Ovary (tissue), 9 donors: ENCODE data around the gene DAB1. TPM values are rescaled to one million over a fixed set of nuclear protein-coding genes. Genes with fewer than 3 reads are reported as not detected.

Source experiments
- DNase-seq, 5 donors: peaks; one replicate each; pipeline ENCODE4 v3.0.0-alpha.2; 2019 to 2020
- H3K27ac ChIP-seq, 2 donors: fragments of 200-600 bp; one replicate each; pipeline versions ENCODE4 v1.5.1 to v1.8.0; 2019 to 2022
- H3K27me3 ChIP-seq: fragments of 200-600 bp; one replicate; pipeline ENCODE4 v1.8.0; 2022
- H3K36me3 ChIP-seq: fragments of 200-600 bp; sonication (generic); one replicate; pipeline ENCODE4 v1.5.1; 2019
- H3K4me1 ChIP-seq: one replicate; pipeline ENCODE4 v1.8.1; 2013; ENCODE audit warnings: mild to moderate bottlenecking, moderate library complexity; ENCODE audit not compliant: insufficient read depth
- H3K4me3 ChIP-seq: fragments of 200-600 bp; sonication (generic); one replicate; pipeline ENCODE4 v1.5.1; 2017
- H3K9me3 ChIP-seq, 2 donors: fragments of 200-600 bp in 1 of 2; sonication (generic) in 1 of 2; one replicate each; pipeline versions ENCODE4 v1.5.1 to v1.8.1; 2013 to 2019; ENCODE audit warnings: mild to moderate bottlenecking in 1 of 2, moderate library complexity in 1 of 2
- CTCF ChIP-seq, 3 donors: fragments of 450-650 bp in 2 of 3; fragments of 200-600 bp in 1 of 3; IDR thresholded peaks; one replicate each; pipeline versions ENCODE4 v1.5.1 to v1.8.0; 2016 to 2022; ENCODE audit warnings: antibody characterized with exemption in 3 of 3, mild to moderate bottlenecking in 1 of 3
- EP300 ChIP-seq: sonication (generic); formaldehyde crosslinking; IDR thresholded peaks from one replicate; pipeline ENCODE4 v1.6.1; 2017; ENCODE audit warnings: antibody characterized with exemption
- POLR2A ChIP-seq: fragments of 450-650 bp; IDR thresholded peaks from one replicate; pipeline ENCODE4 v1.6.1; 2017; ENCODE audit warnings: antibody characterized with exemption, mild to moderate bottlenecking, moderate library complexity
- WGBS, 3 donors: extraction: QIAGEN DNeasy Blood & Tissue Kit in 1 of 3; methylation state at CpG; one replicate each; pipeline versions ENCODE4 v1.1.5 to v1.1.7; 2013 to 2017; 5-methylcytosine and 5-hydroxymethylcytosine counted together
- intact Hi-C, 4 donors: fragments of 100-400 bp; cut with DNase I; formaldehyde crosslinking; loops; one replicate each; pipeline versions ENCODE4 v1.11.0 to v1.15.1; 2022 to 2023
- polyA plus RNA-seq, 2 donors: library from polyadenylated mRNA; stranded (reverse); fragments of 200-250 nt in 1 of 2; fragments of 350-450 nt in 1 of 2; fragmentation: Illumina TruSeq in 1 of 2; extraction: RNeasy Lipid Tissue Mini Kit (QIAGEN cat#74804) in 1 of 2; gene quantifications; one replicate each; pipeline ENCODE4 v1.2.3, GENCODE V29; 2013 to 2014
- total RNA-seq, 7 donors: library from RNA; depleted of rRNA in 2 of 7; stranded (reverse); fragments of >200 nt in 2 of 7; fragmentation: NEBNext Ultra II Directional in 3 of 7; extraction: Animal tissue kit (Norgen Biotek cat#: 25700) in 3 of 7; gene quantifications; one replicate each; pipeline versions ENCODE4 v1.1.0 to v1.2.4, GENCODE V29; 2016 to 2023
- donor health status: DM: no; HTN: no; CAD: no; lungs with moderate emphysema.
- donor health status: DM: no; HTN: no; CAD: no.
- donor health status: Bipolar disorder and iron deficiency.
- donor health status: DM: yes; HTN: yes; CAD: no.
- donor health status: DM: no; HTN: no; CAD: no.
- donor health status: DM: yes; HTN: yes; CAD: no.

The DAB1 gene
- total and polyA plus RNA-seq, 9 donors, result 0.22 to 5.5 (median 0.77) TPM

GRCh38 chr1:57167997-57168396 is 255.9 kb downstream of the DAB1 start:
- no peak for TF ChIP-seq CTCF (IDR thresholded peaks at IDR 0.05)
- TF ChIP-seq POLR2A, result no peak
- no peak for TF ChIP-seq EP300
- WGBS, 3 donors, result 76 to 84% (median 81%) methylated on average over 2 of the region's 2 CpGs
- no peaks in the 10 kb centered on the region for H3K9me3 ChIP-seq
- intact Hi-C loops, result no loop called here
- no peaks in the 10 kb centered on the region for H3K4me1 ChIP-seq
- H3K36me3 ChIP-seq, result no peaks in the 10 kb centered on the region
- no peaks in the 10 kb centered on the region for H3K27me3 ChIP-seq
- H3K4me3 ChIP-seq, result no peak overlapping the region
- DNase-seq, result no peak
- H3K27ac ChIP-seq, result no peak overlapping the region

GRCh38 chr1:57165546-57165945 is 258.3 kb downstream of the DAB1 start:
- DNase-seq, result no peak
- Histone ChIP-seq H3K9me3 (no peaks in the 10 kb centered on the region), H3K27me3 (no peaks in the 10 kb centered on the region), H3K4me3 (no peak overlapping the region), H3K4me1 (no peaks in the 10 kb centered on the region), H3K36me3 (no peaks in the 10 kb centered on the region), H3K27ac (no peak overlapping the region)
- WGBS, 3 donors, result 30 to 36% (median 34%) methylated on average over 1 of the region's 1 CpG
- intact Hi-C loops, result no loop called here
- TF ChIP-seq CTCF (IDR thresholded peaks at IDR 0.05) (no peak), POLR2A (no peak), EP300 (no peak)

- Histone ChIP-seq H3K9me3 (no peaks in the 10 kb centered on the region), H3K4me1 (no peaks in the 10 kb centered on the region), H3K36me3 (no peaks in the 10 kb centered on the region), H3K4me3 (no peak overlapping the region), H3K27ac (no peak overlapping the region), H3K27me3 (no peaks in the 10 kb centered on the region)
- intact Hi-C loops, result no loop called here
- 94 to 100% (median 97%) methylated on average over 1 of the region's 1 CpG for WGBS, 3 donors
- no peak for TF ChIP-seq EP300
- no peak for TF ChIP-seq POLR2A
- TF ChIP-seq CTCF (IDR thresholded peaks at IDR 0.05), result no peak
- no peak for DNase-seq
Observed at GRCh38 chr1:57164584-57164983, 259.3 kb downstream of the DAB1 start.

- H3K27ac ChIP-seq, result no peak overlapping the region
- intact Hi-C loops, result no loop called here
- no peaks in the 10 kb centered on the region for H3K36me3 ChIP-seq
- H3K27me3 ChIP-seq, result no peaks in the 10 kb centered on the region
- no peaks in the 10 kb centered on the region for H3K4me1 ChIP-seq
- TF ChIP-seq CTCF (IDR thresholded peaks at IDR 0.05) (no peak), EP300 (no peak), POLR2A (no peak)
- 66 to 74% (median 74%) methylated on average over 1 of the region's 1 CpG for WGBS, 3 donors
- H3K4me3 ChIP-seq, result no peak overlapping the region
- no peaks in the 10 kb centered on the region for H3K9me3 ChIP-seq
- no peak for DNase-seq
Observed at GRCh38 chr1:57163789-57164188, 260.1 kb downstream of the DAB1 start.

- TF ChIP-seq EP300 (no peak), CTCF (IDR thresholded peaks at IDR 0.05) (no peak), POLR2A (no peak)
- intact Hi-C loops, result no loop called here
- Histone ChIP-seq H3K36me3 (no peaks in the 10 kb centered on the region), H3K27me3 (no peaks in the 10 kb centered on the region), H3K9me3 (no peaks in the 10 kb centered on the region), H3K4me3 (no peak overlapping the region), H3K27ac (no peak overlapping the region), H3K4me1 (no peaks in the 10 kb centered on the region)
- DNase-seq, result no peak
- WGBS, 3 donors, result 64 to 72% (median 71%) methylated on average over 5 of the region's 5 CpGs
Observed at GRCh38 chr1:57163325-57163724, 260.5 kb downstream of the DAB1 start.
